HG03196 (cell line): ENCODE measurements around the gene SELENOS.

ENCODE experiments used
- ATAC-seq: cut with Tn5 transposase; IDR thresholded peaks from one replicate; pipeline ENCODE4 v1.9.1; 2021; ENCODE audit not compliant: unreplicated experiment

The SELENOS gene

DNA sequence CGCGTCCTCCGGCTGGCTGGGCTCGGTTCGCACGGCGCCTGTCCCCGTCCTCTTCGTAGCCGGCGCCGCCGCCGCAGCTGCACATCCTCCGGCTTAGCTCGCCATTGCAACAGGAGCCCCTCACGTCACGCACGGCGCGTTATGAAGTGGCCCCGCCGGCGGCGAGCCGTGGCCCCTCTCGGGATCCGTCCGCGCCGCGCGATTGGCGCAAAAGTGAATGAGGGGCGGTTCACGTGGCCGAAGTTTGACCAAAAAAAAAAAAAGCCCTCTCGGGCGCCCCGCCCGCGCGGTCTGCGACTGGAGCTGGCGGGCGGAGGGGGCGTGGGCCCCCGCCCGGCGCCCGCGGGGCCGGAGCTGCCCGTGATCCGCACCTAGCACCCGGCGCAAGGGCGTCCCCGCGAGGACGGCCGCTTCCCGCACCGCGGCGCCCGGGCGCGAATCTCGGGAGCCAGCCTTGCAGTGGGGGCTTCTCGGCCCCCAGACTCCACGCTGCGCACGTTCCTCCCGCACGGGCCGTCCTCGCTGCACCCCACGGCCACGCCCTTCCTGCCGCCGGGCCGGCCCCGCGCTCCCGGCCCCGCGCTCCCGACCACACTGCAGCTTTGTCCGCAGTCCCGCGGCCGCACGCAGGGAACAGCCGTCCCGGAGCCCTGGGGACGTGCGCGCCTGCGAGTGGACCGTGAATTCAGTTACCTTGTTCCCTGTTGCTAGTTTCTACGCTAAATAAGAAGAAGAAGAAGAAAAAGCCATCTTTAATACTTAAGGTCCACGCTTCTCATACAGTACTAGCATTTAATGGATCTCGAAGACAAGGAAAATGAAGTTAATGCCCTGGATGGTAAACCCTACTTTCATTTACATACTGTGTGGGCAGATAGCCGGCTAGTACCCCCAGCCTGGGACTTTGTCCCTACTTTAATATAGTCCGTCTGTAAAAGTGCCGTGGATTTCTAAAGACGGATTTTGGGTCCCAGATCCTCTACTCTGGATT is 25.2 kb downstream of the SELENOS start, which contains the start of gene CHSY1:
Gene CHSY1 (minus strand): TSS at position 219 of the 991 bp plus-strand sequence. CDS start 592 bp downstream, outside the sequence.
- ATAC-seq = peak; percentile 63

GRCh38 chr15:101250873-101251829 is 26.1 kb downstream of the SELENOS start:
- peak; percentile 23 for ATAC-seq

DNA sequence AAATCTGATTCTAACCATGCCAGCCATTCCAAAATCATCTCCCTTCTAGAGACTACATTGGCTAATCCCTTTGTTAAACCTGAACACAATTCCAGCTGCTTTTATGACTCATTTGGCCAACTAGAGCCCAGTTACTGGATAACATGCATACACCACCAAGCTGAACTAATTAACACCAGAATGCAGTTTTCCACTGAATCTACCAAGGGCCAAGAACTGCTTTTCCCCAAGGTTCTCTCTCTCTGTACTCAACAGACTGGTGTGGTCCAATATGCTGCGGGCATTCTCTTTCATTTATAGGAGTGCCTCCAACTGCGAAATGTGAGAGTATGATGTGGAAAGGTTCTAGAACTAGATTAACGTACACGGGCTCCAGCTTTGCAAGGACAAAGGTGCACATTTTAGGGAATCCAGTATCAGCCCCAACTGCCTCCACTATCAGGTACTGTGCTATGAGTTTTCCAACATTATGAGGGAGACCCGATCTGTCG is 26.9 kb downstream of the SELENOS start:
- no peak for ATAC-seq

DNA sequence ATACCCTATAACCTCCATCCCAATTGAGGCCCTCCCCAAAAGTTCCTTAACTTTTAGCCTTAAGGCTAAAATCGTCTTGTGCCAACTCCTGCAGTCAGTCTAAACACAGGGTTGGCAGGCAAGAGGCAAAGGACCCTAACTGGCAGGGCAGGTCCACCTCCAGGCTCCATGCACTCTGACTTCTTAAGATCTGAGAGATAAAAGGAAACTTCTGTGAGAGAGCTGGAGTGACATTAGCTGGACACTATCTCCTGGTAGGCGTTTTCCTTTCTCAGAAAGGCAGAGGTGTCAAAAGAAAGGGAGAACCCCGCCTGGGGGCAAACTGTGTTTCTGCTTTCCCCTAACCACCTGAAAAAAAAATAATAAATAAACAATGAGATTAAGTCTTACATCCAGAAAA is 29.0 kb downstream of the SELENOS start:
- no peak for ATAC-seq

GRCh38 chr15:101246824-101247745 is 30.2 kb downstream of the SELENOS start:
- ATAC-seq = no peak

GRCh38 chr15:101246391-101246790 is 30.9 kb downstream of the SELENOS start:
- no peak for ATAC-seq

- no peak for ATAC-seq
These were observed 32.2 kb downstream of the SELENOS start for GRCh38 chr15:101244889-101245668.

DNA sequence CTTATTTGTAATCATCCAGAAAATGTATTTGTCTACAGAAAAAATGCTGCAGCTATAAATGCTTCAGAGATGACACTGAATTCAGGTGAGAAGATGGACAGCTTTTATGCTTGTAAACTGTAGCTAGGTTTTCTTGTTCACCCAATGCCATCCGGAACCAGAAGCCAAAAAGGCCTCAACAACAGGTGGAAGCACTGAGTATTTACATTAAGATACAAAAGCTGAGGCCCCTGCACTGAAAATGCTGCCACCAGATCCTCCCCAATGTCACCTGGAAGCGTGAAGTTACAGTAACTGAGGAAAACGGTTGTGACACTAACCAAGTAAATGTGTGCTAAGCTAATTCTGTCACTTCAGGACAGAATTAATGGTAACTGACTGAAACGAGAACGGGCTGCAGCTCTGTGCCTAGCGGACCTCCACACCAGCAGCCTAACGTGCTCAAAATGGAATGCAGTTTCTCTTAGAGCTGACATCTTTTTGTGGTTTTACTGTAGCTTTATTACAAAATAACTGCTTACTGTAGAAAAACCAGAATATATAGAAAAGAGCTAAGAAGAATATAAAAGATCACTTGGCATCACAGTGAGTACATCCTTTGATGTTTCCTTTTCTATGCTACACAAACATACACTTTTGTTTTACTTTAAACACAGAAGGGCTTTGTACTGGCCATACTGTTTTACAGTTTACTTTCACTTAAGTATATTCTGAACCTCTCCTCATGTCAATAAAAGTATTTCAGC is 33.1 kb downstream of the SELENOS start:
- no peak for ATAC-seq

DNA sequence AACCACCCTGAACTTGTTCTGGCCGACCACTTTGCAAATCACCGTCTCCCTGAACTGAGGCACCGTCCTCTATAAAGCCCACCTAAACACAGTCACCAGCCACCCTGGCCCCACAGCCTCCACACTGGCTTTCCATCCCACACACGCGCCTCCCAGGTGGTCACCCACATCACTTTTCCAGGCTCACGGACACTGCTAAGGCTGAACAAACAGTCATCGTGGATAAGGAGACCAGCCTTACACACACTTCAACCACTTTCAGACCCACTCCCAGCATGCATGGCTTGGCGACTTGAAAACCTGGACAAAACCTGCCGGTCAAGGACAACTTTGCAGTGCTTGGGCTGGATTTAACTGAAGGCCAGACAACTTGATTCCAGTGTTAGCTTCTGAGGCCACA is 33.9 kb downstream of the SELENOS start:
- ATAC-seq = no peak

DNA sequence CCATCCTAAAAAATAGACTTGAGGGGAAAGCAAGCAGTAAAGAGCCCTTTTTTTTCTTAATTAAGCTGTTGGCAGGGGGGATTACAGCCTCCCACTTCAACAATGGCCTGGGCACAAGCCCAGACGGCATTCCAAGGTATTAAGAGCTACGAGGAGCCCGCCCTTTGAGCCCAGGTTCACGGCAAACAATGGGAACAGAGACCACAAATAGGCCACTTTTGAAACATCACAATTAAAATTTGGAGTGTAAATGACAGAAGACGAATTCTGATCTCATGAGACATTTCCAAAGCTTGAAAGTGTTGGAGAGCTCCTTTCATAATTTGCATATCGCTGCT is 34.3 kb downstream of the SELENOS start:
- ATAC-seq = no peak

DNA sequence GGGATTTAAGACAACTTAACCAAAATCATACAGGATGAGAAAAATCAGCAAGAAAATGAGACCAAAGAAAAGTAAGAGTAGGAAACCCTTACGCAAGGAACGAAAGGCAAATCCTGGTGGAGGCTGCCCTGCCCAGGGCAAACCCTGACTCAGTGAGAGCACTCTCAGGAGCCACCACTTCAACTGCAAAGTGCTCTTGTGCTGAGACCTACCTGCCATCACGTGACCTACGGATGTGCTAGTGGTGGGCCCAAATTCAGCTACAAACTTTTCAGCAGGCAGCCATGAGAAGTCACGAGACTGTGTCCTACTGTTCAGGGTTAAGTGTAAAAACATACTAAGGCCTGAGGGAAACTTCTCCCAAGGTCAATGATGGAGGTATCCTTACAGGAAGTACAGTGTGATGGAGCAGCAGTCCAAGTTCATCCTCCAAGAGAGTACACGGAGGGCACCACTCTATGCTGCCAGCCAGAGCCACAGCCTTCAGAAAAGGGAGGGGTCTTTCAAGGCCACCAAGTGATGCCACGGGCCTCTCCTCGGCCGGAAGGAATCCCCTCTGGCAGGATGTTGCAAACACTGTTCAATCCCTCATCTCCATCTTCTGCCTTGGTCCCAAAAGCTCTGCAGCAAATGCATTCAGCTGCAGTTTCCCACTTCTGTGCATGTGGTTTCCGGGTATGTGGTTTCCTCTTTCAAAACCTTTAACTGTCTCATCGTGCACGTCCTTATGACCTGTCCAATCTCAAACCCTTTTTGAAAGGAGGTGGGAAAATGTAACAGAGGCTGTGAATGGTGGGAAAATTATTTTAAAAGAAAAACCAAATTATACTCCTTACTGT is 34.9 kb downstream of the SELENOS start:
- peak; percentile 62 for ATAC-seq

GRCh38 chr15:101240358-101240757 is 36.9 kb downstream of the SELENOS start:
- ATAC-seq = no peak

GRCh38 chr15:101239724-101240136 is 37.6 kb downstream of the SELENOS start:
- ATAC-seq = no peak

DNA sequence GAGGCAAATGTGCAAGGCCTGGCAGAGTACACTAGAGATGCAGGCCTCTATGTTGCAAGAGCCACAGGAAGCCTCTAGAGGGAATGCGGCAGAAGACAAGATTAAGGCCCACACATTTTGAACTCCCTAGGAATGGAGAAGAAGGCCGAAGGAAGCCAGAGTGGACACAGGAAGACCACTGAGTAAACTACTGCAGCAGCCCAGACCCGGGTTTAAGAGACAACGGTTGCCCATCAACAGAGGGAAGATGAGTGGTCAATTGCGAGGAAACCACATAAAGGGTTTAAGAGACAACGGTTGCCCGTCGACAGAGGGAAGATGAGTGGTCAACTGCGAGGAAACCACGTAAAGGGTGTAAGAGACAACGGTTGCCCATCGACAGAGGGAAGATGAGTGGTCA is 40.0 kb downstream of the SELENOS start:
- ATAC-seq = no peak

- no peak for ATAC-seq
These were observed 43.5 kb downstream of the SELENOS start for GRCh38 chr15:101233651-101234280.

- no peak for ATAC-seq
These were observed 44.6 kb downstream of the SELENOS start for GRCh38 chr15:101232677-101233076.

DNA sequence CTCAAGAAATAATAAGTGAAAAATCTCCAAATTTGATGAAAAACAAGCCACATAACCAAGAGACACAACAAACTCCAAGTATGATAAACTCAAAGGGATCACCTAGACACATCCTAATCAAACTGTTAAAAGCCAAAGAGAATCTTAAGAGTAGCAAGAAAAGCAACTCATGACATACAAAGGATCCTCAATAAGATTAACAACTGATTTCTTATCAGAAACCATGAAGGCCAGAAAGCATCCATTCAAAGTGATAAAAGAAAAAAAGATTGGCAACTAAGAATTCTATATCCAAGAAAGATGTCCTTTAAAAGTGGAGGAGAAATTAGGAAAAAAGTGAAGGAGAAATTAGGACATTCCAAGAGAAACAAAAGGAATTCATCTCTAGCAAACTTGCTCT is 49.0 kb downstream of the SELENOS start:
- no peak for ATAC-seq
